K562 (cell line): ENCODE data around the gene THOP1. TPM values are rescaled to one million over a fixed set of nuclear protein-coding genes. Genes with fewer than 3 reads are reported as not detected.

Experiments used
- CC2D1A ChIP-seq: fragments of 450-650 bp; IDR thresholded peaks from 2 replicates; pipeline ENCODE4 v1.6.1; 2017; ENCODE audit warnings: mild to moderate bottlenecking
- CHD4 ChIP-seq: fragments of 200-600 bp; sonication (generic); IDR thresholded peaks from 3 replicates; pipeline ENCODE4 v1.6.1; 2012; ENCODE audit warnings: low read depth, mild to moderate bottlenecking, mixed read lengths, low read length, inconsistent platforms; ENCODE audit not compliant: insufficient read depth, insufficient replicate concordance, poor library complexity, severe bottlenecking
- E2F1 ChIP-seq: sonication (generic); formaldehyde crosslinking; IDR thresholded peaks from 2 replicates; pipeline ENCODE4 v1.8.1; 2023; ENCODE audit warnings: mild to moderate bottlenecking, missing genetic modification reagents, moderate library complexity
- ETS2 ChIP-seq: IDR thresholded peaks from 2 replicates; pipeline ENCODE4 v1.6.1; 2016; ENCODE audit warnings: borderline replicate concordance, missing genetic modification characterization, mild to moderate bottlenecking, moderate library complexity, missing compliant biosample characterization; ENCODE audit not compliant: poor library complexity, severe bottlenecking
- HMGN3 ChIP-seq: IDR thresholded peaks from 2 replicates; pipeline ENCODE4 v1.6.1; 2011; ENCODE audit warnings: borderline replicate concordance, low read depth, mild to moderate bottlenecking, mixed read lengths, low read length; ENCODE audit not compliant: insufficient read length; ENCODE audit errors: extremely low read depth
- RFX5 ChIP-seq: IDR thresholded peaks from 2 replicates; pipeline ENCODE4 v1.6.1; 2011; ENCODE audit warnings: low read depth, mild to moderate bottlenecking, improper control_type of control experiment, low read length
- SUPT5H ChIP-seq: fragments of 450-650 bp; IDR thresholded peaks from 2 replicates; pipeline ENCODE4 v1.6.1; 2016
- USF2 ChIP-seq: sonication (generic); formaldehyde crosslinking; IDR thresholded peaks from 2 replicates; pipeline ENCODE4 v1.5.0; 2020; ENCODE audit warnings: missing genetic modification reagents
- YY1 ChIP-seq, 3 experiments: IDR thresholded peaks; 2 replicates each; pipeline ENCODE4 v1.6.1; 2011; ENCODE audit warnings: low read length in 2 of 3, mild to moderate bottlenecking in 2 of 3, moderate library complexity in 2 of 3, borderline replicate concordance in 1 of 3, control low read depth in 1 of 3, low read depth in 1 of 3; ENCODE audit not compliant: insufficient read depth in 3 of 3, insufficient replicate concordance in 2 of 3, control insufficient read depth in 1 of 3, insufficient read length in 1 of 3; ENCODE audit errors: extremely low read depth in 1 of 3
- ZBTB9 ChIP-seq: fragments of 450-650 bp; formaldehyde crosslinking; IDR thresholded peaks from 2 replicates; pipeline ENCODE4 v1.4.0; 2020; ENCODE audit warnings: mild to moderate bottlenecking, moderate library complexity
- ZNF175 ChIP-seq: fragments of 200-800 bp; sonication (Bioruptor generic); IDR thresholded peaks from 2 replicates; pipeline ENCODE4 v1.6.1; 2016; ENCODE audit warnings: low read depth, mild to moderate bottlenecking, missing genetic modification characterization, missing compliant biosample characterization
- polyA plus RNA-seq, 8 experiments: library from polyadenylated mRNA; depleted of rRNA in 4 of 8; stranded (reverse) in 5 of 8; unstranded in 3 of 8; fragments of >200 nt; fragmentation: Nextera tagmentation in 2 of 8; fragmentation: Illumina TruSeq in 1 of 8; extraction: Ambion mirVana in 2 of 8; extraction: Trizol in 1 of 8; gene quantifications; 2 replicates each; pipeline versions ENCODE4 v1.2.1 to v1.2.3, GENCODE V29; 2011 to 2014; ENCODE audit warnings: inconsistent platforms in 1 of 8, missing spikeins in 1 of 8
- total RNA-seq, 7 experiments: library from RNA; depleted of rRNA in 6 of 7; stranded (reverse); fragments of >200 nt in 6 of 7; fragmentation: Illumina TruSeq in 2 of 7; extraction: Trizol in 2 of 7; gene quantifications; 2 replicates each; pipeline versions ENCODE4 v1.2.1 to v1.2.3, GENCODE V29; 2011 to 2021; ENCODE audit warnings: low replicate concordance in 1 of 7
- TF ChIP-seq, protein P1 (sequence below): fragments of 200-800 bp; sonication (Bioruptor generic); IDR thresholded peaks from 2 replicates; pipeline ENCODE4 v1.6.1; 2017; ENCODE audit warnings: missing genetic modification characterization, missing compliant biosample characterization
- TF ChIP-seq, protein P2 (sequence below), 2 experiments: fragments of 200-800 bp in 1 of 2; sonication (Bioruptor generic) in 1 of 2; sonication (generic) in 1 of 2; formaldehyde crosslinking in 1 of 2; IDR thresholded peaks in 1 of 2; conservative IDR thresholded peaks in 1 of 2; 2 replicates each; pipeline versions ENCODE4 v1.5.0 to v1.6.1; 2016 to 2020; ENCODE audit warnings: missing compliant biosample characterization in 1 of 2, missing genetic modification characterization in 1 of 2, missing genetic modification reagents in 1 of 2
- TF ChIP-seq, protein P3 (sequence below): sonication (generic); formaldehyde crosslinking; IDR thresholded peaks from 2 replicates; pipeline ENCODE4 v1.4.0; 2020; ENCODE audit warnings: mild to moderate bottlenecking, missing genetic modification reagents

Gene THOP1
- total and polyA plus RNA-seq, 9 of the 15 experiments (the other 6 are each of a cell fraction or from before 2014, with no cell fraction given) = 1.3 to 255 (median 96.1) TPM

DNA sequence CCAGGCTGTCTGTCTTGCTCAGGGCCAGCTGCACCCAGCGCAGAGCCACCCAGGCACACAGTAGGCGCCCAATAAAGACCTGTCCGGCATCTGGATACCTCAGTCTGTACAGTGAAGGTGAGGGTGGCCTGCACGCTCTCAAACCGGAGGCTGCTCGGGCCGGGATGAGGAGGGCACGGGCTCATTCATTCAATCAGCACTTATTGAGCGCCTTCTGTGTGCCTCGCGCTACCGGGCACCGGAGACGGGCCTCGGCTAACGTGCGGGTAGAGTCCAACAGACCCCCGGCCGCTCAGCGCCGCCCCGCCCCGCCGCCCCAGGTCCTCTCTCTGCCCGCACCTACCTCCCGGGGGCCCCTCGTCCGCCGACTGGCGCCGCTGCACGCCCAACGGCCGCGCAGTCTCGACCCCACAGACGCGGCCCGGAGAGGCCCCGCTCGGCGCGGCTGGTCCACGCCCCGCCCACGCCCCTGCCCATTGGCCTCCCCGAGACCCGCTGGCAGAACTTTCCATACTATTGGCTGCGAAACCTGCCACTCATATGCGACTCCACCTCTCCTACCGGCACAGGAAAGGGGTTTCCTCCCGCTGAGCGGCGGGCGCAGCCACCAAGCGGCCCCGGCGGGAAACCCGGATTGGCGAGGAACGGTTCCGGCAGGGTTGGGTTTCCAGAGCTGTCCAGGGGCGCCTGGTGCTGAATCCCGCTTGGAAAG, 45.5 kb upstream of the THOP1 start, which contains the start of gene SLC39A3 (continued):
- TF ChIP-seq, protein P1, sequence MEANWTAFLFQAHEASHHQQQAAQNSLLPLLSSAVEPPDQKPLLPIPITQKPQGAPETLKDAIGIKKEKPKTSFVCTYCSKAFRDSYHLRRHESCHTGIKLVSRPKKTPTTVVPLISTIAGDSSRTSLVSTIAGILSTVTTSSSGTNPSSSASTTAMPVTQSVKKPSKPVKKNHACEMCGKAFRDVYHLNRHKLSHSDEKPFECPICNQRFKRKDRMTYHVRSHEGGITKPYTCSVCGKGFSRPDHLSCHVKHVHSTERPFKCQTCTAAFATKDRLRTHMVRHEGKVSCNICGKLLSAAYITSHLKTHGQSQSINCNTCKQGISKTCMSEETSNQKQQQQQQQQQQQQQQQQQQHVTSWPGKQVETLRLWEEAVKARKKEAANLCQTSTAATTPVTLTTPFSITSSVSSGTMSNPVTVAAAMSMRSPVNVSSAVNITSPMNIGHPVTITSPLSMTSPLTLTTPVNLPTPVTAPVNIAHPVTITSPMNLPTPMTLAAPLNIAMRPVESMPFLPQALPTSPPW (CRISPR knock-in tag) = peak; percentile 67
- no peak for TF ChIP-seq SUPT5H
- TF ChIP-seq CHD4 = no peak
- peak; percentile 49 for TF ChIP-seq HMGN3
- peak; percentile 90 for TF ChIP-seq ZNF175 (CRISPR knock-in tag)
- TF ChIP-seq, protein P2, sequence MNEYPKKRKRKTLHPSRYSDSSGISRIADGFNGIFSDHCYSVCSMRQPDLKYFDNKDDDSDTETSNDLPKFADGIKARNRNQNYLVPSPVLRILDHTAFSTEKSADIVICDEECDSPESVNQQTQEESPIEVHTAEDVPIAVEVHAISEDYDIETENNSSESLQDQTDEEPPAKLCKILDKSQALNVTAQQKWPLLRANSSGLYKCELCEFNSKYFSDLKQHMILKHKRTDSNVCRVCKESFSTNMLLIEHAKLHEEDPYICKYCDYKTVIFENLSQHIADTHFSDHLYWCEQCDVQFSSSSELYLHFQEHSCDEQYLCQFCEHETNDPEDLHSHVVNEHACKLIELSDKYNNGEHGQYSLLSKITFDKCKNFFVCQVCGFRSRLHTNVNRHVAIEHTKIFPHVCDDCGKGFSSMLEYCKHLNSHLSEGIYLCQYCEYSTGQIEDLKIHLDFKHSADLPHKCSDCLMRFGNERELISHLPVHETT (CRISPR knock-in tag; conservative IDR thresholded peaks at IDR 0.05 in 1 of 2, IDR thresholded peaks at IDR 0.05 in 1 of 2) = peak in 1 of 2 experiments; percentile 94; a peak in 2 of 4 replicates
- TF ChIP-seq CC2D1A = peak; percentile 28; the same call in 1 of the 2 replicates
- TF ChIP-seq USF2 (CRISPR knock-in tag) = 0 out of 2 replicates have a peak, but pooled peaks have one; percentile 11
- TF ChIP-seq E2F1 (CRISPR knock-in tag) = peak; percentile 95
- TF ChIP-seq YY1 (IDR thresholded peaks at IDR 0.05; ENCODE audit: borderline replicate concordance in 1 of 3, control insufficient read depth in 1 of 3, extremely low read depth in 1 of 3, insufficient read depth in 3 of 3, insufficient read length in 1 of 3, insufficient replicate concordance in 2 of 3, low read depth in 1 of 3, low read length in 2 of 3) = peak in 2 of 3 experiments; percentile 66 to 72
- no peak for TF ChIP-seq ETS2 (tag)
- TF ChIP-seq, protein P3, sequence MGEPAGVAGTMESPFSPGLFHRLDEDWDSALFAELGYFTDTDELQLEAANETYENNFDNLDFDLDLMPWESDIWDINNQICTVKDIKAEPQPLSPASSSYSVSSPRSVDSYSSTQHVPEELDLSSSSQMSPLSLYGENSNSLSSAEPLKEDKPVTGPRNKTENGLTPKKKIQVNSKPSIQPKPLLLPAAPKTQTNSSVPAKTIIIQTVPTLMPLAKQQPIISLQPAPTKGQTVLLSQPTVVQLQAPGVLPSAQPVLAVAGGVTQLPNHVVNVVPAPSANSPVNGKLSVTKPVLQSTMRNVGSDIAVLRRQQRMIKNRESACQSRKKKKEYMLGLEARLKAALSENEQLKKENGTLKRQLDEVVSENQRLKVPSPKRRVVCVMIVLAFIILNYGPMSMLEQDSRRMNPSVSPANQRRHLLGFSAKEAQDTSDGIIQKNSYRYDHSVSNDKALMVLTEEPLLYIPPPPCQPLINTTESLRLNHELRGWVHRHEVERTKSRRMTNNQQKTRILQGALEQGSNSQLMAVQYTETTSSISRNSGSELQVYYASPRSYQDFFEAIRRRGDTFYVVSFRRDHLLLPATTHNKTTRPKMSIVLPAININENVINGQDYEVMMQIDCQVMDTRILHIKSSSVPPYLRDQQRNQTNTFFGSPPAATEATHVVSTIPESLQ = peak; percentile 94
- peak; percentile 72; the same call in 1 of the 2 replicates for TF ChIP-seq ZBTB9
- TF ChIP-seq RFX5 = no peak
